ENCODE results near the gene RALGAPA1.
"Not testable (repeated sequence)": the region's sequence is repeated elsewhere in the genome, so short reads cannot be mapped to it uniquely, and the experiment has no call there.

The RALGAPA1 gene

GRCh38 chr14:35808638-35809563, at the start of gene RALGAPA1:
Gene RALGAPA1, minus strand, starts transcription at chr14:35809295. Its CDS starts 460 bp downstream, at chr14:35808835.
- peak; percentile 92 for DNase-seq

- no peak for DNase-seq
These were observed 49.6 kb upstream of the RALGAPA1 start for GRCh38 chr14:35858521-35859209.

DNA sequence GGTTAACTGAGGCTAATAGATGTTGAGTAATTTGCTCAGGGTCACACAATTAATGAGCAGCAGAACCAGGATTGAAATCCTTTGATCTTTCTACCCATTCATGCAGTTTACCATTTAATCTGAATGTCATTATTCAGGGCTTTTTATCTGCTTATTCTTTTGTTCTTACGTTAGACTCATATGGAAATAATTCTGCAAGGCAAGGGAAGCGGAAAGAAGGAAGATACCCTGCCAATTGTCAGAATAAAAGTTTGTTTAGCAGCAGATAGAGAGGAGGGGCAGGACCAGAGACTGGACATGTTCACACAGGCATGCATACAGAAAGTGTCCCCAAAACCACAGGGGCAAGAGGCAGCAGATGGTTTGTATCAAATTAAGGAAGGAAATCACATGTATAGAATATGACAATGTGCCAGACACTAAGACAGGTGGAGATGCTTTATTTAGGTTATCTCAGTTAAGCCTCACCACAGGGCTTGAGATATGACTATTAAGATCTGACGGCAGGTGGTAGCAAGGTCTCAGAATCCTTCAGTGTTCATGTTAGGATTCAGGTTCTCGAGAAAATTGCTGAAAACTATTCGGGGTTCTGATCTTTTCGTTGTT, 46.9 kb upstream of the RALGAPA1 start:
- DNase-seq: peak; percentile 30

GRCh38 chr14:35854696-35855270, 45.7 kb upstream of the RALGAPA1 start:
- DNase-seq: no peak

GRCh38 chr14:35853225-35853624, 44.1 kb upstream of the RALGAPA1 start:
- DNase-seq: no peak

DNA sequence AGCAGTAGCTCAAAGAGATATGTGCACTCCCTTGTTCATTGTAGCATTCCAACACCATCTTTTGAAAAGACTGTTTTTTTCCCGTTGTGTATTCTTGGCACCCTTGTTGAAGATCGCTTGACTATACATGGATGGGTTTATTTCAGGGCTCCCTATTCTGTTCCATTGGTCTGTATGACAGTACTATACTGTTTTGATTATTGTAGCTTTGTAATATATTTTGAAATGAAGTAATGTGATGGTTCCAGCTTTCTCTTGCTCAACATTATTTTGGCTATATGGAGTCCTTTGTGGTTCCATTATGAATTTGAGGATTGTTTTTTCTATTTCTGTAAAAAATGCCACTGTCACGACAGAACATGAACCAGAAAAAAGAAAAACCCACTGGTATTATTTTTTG, 42.7 kb upstream of the RALGAPA1 start:
- no peak for DNase-seq

DNA sequence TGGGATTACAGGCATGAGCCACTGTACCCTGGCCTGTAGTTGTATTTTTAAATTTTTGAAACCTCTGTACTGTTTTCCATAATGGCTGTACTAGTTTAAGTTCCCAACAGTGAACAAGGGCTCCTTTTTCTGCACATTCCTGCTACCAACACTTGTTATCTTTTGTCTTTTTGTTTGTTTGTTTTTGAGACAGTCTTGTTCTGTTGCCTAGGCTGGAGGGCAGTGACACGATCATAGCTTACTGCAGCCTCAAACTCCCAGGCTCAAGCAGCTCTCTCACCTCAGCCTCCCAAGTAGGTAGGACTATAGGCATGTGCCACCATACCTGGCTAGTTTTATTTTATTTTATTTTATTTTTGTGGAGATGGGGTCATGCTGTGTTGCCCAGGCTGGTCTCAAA, 40.0 kb upstream of the RALGAPA1 start:
- DNase-seq: no peak

GRCh38 chr14:35847636-35848035, 38.5 kb upstream of the RALGAPA1 start:
- DNase-seq: no peak

- DNase-seq: no peak
These were observed 35.4 kb upstream of the RALGAPA1 start for GRCh38 chr14:35844494-35844893.

DNA sequence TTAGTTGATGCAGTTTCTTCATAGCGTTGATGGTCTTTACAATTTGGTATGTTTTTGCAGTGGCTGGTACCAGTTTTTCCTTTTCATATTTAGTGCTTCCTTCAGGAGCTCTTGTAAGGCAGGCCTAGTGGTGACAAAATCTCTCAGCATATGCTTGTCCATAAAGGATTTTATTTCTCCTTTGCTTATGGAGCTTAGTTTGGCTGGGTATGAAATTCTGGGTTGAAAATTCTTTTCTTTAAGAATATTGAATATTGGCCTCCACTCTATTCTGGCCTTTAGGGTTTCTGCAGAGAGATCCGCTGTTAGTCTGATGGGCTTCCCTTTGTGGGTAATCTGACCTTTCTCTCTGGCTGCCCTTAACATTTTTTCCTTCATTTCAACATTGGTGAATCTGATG, 33.1 kb upstream of the RALGAPA1 start:
- DNase-seq: not testable (repeated sequence)

DNA sequence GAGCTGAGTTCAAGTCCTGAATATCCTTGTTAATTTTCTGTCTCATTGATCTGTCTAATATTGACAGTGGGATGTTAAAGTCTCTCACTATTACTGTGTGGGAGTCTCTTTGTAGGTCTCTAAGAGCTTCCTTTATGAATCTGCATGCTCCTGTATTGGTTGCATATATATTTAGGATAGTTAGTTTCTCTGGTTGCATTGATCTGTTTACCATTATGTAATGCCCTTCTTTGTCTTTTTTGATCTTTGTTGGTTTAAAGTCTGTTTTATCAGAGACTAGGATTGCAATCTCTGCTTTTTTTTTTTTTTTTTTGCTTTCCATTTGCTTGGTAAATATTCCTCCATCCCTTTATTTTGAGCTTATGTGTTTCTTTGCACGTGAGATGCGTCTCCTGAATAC, 32.6 kb upstream of the RALGAPA1 start:
- DNase-seq: not testable (repeated sequence)

DNA sequence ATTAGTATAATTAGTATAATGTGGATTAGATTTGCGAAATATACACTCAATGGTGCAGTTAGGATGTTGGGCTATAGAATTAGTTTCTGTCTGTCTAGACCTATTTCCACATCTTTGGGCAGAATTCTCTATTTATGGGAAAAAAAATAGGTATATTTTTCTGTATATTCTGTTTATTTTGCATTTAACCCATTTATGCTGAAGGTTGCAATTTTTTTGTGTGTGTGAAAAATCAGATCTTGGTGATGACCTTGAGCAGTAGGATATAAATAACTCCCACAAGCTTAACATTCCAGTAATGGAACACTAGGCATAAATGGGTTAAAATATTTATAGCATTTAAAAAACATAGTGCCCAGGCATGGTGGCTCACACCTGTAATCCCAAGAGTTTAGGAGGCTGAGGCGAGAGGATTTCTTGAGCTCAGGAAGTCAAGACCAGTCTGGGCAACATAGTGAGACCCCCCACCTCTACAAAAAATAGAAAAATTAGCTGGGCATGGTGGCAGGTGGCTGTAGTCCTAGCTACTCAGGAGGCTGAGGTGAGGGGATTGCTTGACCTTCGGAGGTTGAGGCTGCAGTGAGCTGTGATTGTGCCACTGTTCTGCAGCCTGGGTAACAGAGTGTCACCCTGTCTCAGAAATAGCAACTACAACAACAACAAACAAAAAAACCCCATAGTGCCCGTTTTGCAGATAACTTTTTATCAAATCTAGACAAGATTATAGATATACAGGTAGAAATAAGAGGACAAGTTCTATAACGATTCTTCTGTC, 26.3 kb upstream of the RALGAPA1 start:
- no peak for DNase-seq

DNA sequence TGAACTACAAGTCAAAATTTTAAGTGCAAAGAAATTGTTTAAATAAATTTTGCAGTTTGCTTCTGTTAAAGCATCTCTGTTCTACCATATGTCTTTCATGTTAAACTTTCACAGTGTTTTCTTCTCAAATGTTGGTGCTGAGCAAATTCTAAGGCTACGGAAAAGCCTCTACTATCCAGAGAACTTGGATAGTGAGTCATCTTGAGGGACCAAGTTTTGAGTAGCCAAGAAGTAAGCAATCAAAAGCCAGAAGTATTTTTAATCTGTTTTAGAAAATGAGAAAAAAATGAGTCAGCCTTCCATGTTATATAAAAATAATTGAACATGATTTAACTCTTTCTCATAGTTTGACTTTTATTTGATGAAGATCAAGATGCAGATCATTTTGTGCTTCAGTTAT, 20.4 kb upstream of the RALGAPA1 start:
- no peak for DNase-seq

GRCh38 chr14:35827678-35828472, 18.8 kb upstream of the RALGAPA1 start:
- DNase-seq: no peak

DNA sequence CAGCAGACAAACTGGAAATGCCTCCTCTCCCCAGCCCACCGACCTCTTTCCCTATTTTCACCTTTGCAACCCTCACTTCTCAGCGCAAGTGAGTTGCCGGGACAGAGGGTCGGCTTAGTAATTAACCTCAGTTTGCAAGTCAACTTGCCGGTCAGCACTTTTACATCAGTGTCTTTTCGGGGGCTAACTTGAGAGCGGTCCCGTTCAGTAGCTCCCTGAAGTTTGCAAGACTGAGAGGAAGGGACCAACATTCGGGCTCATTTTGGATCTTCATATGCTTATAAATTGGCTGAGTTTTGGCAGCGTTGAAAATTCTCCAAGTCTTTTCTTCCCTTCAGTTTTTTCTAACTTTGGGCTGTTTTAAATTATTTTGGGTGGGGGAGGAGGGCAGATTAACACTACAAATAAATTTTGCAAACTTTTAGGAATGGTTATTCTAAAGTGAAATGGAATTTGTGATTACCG, 17.9 kb upstream of the RALGAPA1 start:
- no peak for DNase-seq

GRCh38 chr14:35826218-35826951, 17.3 kb upstream of the RALGAPA1 start, which contains the start of gene BRMS1L:
Gene BRMS1L, plus strand, starts transcription at chr14:35826338. Its CDS starts 179 bp downstream, at chr14:35826517.
- DNase-seq: peak; percentile 96

- no peak for DNase-seq
These were observed 16.8 kb upstream of the RALGAPA1 start for GRCh38 chr14:35825968-35826217.

DNA sequence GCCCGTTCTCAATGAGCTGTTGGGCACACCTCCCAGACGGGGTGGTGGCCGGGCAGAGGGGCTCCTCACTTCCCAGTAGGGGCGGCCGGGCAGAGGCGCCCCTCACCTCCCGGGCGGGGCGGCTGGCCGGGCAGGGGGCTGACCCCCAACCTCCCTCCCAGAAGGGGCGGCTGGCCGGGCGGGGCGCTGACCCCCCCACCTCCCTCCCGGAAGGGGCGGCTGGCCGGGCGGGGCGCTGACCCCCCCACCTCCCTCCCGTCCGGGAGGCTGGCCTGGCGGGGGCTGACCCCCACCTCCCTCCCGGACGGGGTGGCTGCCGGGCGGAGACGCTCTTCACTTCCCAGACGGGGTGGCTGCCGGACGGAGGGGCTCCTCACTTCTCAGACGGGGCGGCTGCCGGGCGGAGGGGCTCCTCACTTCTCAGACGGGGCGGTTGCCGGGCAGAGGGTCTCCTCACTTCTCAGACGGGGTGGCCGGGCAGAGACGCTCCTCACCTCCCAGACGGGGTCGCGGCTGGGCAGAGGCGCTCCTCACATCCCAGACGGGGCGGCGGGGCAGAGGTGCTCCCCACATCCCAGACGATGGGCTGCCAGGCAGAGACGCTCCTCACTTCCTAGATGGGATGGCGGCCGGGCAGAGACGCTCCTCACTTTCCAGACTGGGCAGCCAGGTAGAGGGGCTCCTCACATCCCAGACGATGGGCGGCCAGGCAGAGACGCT, 15.5 kb upstream of the RALGAPA1 start:
- DNase-seq: not testable (repeated sequence)

GRCh38 chr14:35822501-35822900, 13.4 kb upstream of the RALGAPA1 start:
- DNase-seq: no peak
